WERI-Rb-1 (cell line): Measurements from ENCODE around the gene ERFE.

ENCODE experiments used
- DNase-seq: peaks from one replicate; pipeline ENCODE4 v3.0.0-alpha.2; 2020
- H3K27ac ChIP-seq: fragments of 250-450 bp; sonication (Bioruptor Pico); 2 replicates; pipeline ENCODE4 v1.5.1; 2020; ENCODE audit warnings: mild to moderate bottlenecking, moderate library complexity
- H3K27me3 ChIP-seq: fragments of 250-450 bp; sonication (Bioruptor Pico); 2 replicates; pipeline ENCODE4 v1.5.1; 2021; ENCODE audit warnings: mild to moderate bottlenecking, low read depth, moderate library complexity; ENCODE audit not compliant: insufficient read depth, severe bottlenecking
- H3K36me3 ChIP-seq: fragments of 250-450 bp; sonication (Bioruptor Pico); 2 replicates; pipeline ENCODE4 v1.5.1; 2020; ENCODE audit warnings: mild to moderate bottlenecking, moderate library complexity
- H3K4me3 ChIP-seq: 2 replicates; pipeline ENCODE4 v1.5.1; 2011; ENCODE audit warnings: low read depth, mild to moderate bottlenecking, control low read depth, low read length
- H3K9me3 ChIP-seq: fragments of 250-450 bp; sonication (Bioruptor Pico); 2 replicates; pipeline ENCODE4 v1.5.1; 2021; ENCODE audit warnings: mild to moderate bottlenecking, moderate library complexity; ENCODE audit not compliant: severe bottlenecking
- TF ChIP-seq, protein P1 (sequence below): IDR thresholded peaks from 2 replicates; pipeline ENCODE4 v1.5.1; 2011; ENCODE audit warnings: low read depth, mild to moderate bottlenecking, control low read depth, inconsistent platforms, low read length

The ERFE gene

DNA sequence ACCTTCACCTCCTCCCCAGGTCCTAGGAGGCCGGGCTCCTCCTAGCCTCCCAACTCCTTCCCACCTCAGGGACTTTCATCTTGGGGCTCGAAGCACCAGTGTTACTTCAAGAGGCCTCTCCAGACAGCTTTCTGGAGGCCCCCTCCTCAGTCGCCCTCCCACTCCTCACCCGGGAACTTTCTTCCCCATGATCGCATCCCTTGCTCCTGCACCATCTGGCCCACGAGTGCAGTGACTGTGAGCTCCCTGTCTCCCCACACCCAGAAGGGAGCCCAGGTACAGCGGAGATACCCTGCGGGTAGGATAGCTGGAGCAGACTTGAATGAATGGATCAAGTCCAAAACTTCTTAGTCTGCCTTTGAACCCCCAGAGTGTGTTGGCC is 6.1 kb downstream of the ERFE start:
- no peaks in the 10 kb centered on the region for H3K27me3 ChIP-seq
- no peak overlapping the region for H3K27ac ChIP-seq
- no peak for DNase-seq
- no peaks in the 10 kb centered on the region for H3K9me3 ChIP-seq
- H3K36me3 ChIP-seq = peaks cover 24% of the 10 kb centered on the region
- TF ChIP-seq, protein P1, sequence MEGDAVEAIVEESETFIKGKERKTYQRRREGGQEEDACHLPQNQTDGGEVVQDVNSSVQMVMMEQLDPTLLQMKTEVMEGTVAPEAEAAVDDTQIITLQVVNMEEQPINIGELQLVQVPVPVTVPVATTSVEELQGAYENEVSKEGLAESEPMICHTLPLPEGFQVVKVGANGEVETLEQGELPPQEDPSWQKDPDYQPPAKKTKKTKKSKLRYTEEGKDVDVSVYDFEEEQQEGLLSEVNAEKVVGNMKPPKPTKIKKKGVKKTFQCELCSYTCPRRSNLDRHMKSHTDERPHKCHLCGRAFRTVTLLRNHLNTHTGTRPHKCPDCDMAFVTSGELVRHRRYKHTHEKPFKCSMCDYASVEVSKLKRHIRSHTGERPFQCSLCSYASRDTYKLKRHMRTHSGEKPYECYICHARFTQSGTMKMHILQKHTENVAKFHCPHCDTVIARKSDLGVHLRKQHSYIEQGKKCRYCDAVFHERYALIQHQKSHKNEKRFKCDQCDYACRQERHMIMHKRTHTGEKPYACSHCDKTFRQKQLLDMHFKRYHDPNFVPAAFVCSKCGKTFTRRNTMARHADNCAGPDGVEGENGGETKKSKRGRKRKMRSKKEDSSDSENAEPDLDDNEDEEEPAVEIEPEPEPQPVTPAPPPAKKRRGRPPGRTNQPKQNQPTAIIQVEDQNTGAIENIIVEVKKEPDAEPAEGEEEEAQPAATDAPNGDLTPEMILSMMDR = no peak
- no peak overlapping the region for H3K4me3 ChIP-seq

DNA sequence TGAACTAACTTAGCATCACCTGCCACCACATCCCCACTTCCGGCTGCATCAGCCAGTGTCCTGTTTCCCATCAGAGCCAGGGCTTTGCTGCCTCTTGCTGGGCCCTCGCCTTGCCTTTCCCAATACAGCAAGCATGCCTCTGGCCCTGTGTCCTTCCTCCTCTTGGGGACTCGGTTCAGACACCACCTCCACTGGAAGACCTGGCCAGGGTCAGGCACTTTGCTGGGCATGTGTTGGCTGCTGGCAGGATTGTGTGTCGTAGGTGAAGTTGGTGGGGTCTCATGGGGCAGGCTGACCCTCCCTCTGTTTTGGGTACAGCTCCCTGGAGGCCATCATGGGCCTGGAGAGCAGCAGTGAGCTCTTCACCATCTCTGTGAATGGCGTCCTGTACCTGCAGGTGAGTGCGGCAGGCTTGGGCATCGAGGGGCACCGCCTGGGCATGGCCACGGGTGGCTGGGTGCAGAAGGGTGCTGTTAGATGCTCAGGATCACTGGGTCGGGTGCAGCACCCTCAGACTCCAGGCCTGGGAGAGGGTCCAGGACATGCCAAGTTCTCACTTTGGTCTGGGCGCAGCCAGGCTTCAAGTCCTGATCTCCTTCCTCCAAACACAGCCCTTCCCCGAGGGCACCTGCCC is 6.6 kb downstream of the ERFE start:
- TF ChIP-seq, protein P1 = no peak
- no peak for DNase-seq
- Histone ChIP-seq H3K27me3 (no peaks in the 10 kb centered on the region), H3K36me3 (peaks cover 29% of the 10 kb centered on the region), H3K9me3 (no peaks in the 10 kb centered on the region), H3K4me3 (no peak overlapping the region), H3K27ac (no peak overlapping the region)

DNA sequence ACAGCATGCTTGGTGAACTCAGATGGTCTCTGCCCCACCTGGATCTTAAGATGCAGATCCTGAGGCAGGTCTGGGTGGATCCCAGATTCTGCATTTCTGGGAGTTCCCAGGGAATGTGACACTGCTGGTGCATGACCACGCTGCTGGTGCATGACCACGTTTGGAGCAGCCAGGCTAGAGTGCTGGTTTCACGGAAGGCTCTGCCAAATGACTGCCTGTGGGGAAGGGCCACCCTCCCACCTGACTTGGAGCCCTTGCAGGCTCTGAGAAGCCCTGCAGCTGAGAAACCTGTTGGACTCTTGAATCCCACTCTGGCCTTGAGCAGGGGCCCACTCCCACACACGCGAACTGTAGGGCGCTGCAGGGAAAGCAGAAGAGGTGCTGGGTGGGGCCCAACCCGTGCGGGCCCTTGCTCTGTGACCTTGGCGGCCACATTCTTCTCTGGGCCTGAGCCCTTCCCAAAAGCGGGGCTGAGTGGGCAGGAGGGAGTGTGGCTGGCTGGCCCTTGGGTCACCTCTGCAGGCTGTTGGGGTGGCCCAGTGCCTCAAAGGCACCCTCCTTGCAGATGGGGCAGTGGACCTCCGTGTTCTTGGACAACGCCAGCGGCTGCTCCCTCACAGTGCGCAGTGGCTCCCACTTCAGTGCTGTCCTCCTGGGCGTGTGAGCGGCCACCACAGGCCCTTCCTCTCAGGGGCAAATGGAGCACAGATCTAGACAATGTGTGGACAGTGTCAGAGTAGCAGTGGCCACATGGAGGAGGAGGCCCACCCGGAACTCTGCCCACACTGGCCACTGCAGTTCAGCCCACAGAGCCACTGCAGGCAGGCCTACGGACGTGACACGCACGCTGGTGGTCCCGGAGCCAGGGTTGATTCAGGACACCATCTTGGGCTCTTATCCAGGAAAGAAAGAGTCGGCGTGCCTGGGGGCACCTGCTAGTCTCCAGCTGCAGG is 7.9 kb downstream of the ERFE start:
- TF ChIP-seq, protein P1 = no peak
- H3K27ac ChIP-seq = no peak overlapping the region
- DNase-seq = no peak
- H3K36me3 ChIP-seq = peaks cover 39% of the 10 kb centered on the region
- H3K27me3 ChIP-seq = no peaks in the 10 kb centered on the region
- no peak overlapping the region for H3K4me3 ChIP-seq
- no peaks in the 10 kb centered on the region for H3K9me3 ChIP-seq

DNA sequence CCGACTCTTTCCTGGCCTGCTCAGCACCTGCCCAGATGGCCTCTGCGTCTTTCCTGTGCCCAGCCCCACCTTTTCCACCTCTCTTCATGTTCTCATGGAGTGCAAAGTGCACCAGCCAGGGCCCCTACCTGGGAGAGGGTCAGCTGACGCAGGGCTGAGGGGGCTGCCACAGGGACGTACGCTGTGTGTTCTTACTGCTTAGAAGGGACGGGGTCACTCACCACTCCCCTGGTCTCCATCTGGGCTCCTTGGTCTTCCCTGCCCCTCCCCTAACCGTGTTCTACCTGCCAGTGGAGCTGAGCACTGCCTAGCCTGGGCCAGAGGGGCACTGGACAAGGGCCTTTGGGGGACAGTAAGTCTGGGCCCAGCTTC is 8.6 kb downstream of the ERFE start:
- Histone ChIP-seq H3K27ac (no peak overlapping the region), H3K9me3 (no peaks in the 10 kb centered on the region), H3K4me3 (no peak overlapping the region), H3K27me3 (no peaks in the 10 kb centered on the region), H3K36me3 (peaks cover 45% of the 10 kb centered on the region)
- TF ChIP-seq, protein P1 = no peak
- no peak for DNase-seq

DNA sequence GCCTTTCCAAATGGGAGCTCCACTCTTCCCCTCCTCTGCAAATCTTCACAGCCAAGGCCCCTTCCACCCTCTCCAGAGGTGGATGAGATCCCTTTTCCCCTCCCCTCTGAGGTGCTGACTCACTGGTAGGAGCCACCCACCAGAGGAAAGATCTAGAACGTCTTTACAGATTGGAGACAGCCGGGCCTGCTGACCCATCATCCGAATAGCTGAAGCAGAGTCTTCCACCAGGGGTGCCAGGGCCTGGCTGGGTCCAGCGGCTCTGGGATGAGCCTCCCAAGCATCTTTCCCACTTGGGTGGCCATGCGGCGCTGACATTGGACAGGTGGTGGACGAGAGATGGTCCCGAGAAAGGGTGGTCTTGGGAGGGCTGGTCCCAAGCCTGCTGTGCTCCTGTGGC is 9.0 kb downstream of the ERFE start:
- Histone ChIP-seq H3K9me3 (no peaks in the 10 kb centered on the region), H3K4me3 (no peak overlapping the region), H3K36me3 (peaks cover 50% of the 10 kb centered on the region), H3K27ac (no peak overlapping the region; the same call in 1 of the 2 replicates), H3K27me3 (no peaks in the 10 kb centered on the region)
- TF ChIP-seq, protein P1 = no peak
- no peak for DNase-seq
